HG02588 (cell line): ENCODE data around the gene DHDH.
"Not testable (repeated sequence)": the region's sequence is repeated elsewhere in the genome, so short reads cannot be mapped to it uniquely, and the experiment has no call there.

Experiments
- ATAC-seq: cut with Tn5 transposase; IDR thresholded peaks from one replicate; pipeline ENCODE4 v1.9.1; 2021; ENCODE audit warnings: mild to moderate bottlenecking, moderate library complexity; ENCODE audit not compliant: unreplicated experiment

Gene DHDH

GRCh38 chr19:48914181-48914580, 19.3 kb upstream of the DHDH start:
- no peak for ATAC-seq

DNA sequence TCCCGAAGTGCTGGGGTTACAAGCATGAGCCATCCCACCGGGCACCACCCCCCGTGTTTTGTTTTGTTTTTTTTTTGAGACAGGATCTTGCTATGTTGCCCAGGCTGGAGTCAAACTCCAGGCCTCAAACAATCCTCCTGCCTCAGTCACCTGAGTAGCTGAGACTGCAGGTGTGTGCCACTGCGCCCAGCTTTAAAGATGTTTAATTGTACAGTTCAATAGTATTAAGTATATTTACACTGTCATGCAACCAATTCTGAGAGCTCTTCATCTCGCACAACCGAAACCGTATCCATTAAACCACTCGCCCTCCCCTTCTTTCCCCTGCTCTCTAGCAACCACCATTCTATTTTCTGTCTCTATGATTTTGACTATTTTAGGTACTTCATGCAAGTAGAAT, 17.7 kb upstream of the DHDH start:
- no peak for ATAC-seq

DNA sequence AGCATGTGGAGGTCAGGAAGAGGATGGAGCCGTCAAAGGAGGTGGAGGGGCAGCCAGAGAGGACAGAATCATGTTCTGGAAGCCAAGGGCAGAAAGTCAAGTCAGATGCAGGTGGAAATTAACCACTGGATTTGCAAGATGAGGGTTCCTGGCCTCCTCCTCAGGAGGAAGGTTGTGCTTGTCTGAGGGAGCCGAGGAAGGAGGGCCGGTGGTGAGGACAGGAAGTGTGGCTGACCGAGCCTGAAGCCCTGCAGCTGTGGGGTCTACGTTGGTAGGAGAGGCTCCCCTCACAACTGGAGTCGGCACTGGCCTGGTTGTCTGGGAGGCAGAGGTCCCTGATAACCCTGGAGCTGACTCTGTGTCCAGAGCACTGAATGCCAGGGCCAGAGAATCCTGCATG, 15.4 kb upstream of the DHDH start:
- no peak for ATAC-seq

DNA sequence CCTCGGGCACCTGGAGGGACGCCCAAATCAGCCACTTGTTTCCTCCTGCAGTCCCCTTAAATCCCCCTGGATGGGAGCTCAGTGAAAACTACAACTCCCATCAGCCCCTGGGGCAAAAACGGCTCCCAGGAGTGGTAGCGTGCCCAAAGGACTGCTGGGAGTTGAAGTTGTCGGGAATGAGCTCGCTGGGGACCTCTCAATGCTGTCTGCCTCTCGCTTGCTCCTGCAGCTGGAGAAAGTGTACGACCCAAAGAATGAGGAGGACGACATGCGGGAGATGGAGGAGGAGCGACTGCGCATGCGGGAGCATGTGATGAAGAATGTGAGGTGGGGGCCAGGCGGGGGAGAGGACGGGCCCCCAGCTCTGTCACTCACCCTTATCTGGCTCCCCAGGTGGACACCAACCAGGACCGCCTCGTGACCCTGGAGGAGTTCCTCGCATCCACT, 14.7 kb upstream of the DHDH start:
- ATAC-seq = no peak

GRCh38 chr19:48919271-48919670, 14.2 kb upstream of the DHDH start:
- not testable (repeated sequence) for ATAC-seq

DNA sequence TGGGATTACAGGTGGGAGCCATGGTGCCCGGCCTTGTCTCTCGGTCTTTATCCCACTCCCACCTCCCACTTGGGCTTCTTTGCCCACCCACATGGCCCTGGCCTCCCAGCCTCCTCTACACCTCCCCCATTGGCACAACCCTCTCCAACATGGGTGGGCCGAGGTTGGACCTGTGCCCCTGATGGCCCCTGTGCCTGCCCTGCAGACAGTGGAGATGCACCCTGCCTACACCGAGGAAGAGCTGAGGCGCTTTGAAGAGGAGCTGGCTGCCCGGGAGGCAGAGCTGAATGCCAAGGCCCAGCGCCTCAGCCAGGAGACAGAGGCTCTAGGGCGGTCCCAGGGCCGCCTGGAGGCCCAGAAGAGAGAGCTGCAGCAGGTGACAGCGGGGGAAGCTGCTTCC, 12.6 kb upstream of the DHDH start:
- ATAC-seq = no peak

GRCh38 chr19:48921721-48922500, 11.6 kb upstream of the DHDH start:
- ATAC-seq = no peak

DNA sequence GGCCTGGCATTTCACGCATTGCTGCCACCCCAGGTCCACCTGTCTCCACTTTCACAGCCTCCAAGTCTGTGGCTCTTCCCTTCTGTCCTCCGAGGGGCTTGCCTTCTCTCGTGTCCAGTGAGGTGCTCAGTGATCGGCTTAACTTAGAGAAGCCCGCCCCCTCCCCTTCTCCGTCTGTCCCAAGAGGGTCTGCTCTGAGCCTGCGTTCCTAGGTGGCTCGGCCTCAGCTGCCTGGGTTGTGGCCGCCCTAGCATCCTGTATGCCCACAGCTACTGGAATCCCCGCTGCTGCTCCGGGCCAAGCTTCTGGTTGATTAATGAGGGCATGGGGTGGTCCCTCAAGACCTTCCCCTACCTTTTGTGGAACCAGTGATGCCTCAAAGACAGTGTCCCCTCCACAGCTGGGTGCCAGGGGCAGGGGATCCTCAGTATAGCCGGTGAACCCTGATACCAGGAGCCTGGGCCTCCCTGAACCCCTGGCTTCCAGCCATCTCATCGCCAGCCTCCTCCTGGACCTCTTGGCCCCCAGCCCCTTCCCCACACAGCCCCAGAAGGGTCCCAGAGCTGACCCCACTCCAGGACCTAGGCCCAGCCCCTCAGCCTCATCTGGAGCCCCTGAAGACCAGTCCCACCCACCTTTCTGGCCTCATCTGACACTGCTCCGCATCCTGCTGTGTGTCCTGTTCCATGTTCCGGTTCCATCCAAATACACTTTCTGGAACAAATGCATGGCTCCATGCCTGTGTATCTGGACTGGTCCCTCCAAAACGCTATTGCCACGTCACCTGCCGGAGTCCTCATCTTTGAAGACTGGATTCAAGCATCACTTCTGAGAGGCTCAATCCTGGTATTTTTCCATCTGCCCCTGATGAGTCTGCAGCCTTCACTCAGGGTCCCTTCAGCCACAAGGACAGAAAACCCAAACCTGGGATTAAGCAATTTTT, 10.7 kb upstream of the DHDH start:
- ATAC-seq = no peak

- ATAC-seq = no peak
These were observed 8.2 kb upstream of the DHDH start for GRCh38 chr19:48925240-48925843.

GRCh38 chr19:48925890-48926289, 7.6 kb upstream of the DHDH start:
- not testable (repeated sequence) for ATAC-seq

- no peak for ATAC-seq
These were observed 6.6 kb upstream of the DHDH start for GRCh38 chr19:48926909-48927308.

- ATAC-seq = not testable (repeated sequence)
These were observed 5.8 kb upstream of the DHDH start for GRCh38 chr19:48927692-48928091.

- no peak for ATAC-seq
These were observed 5.1 kb upstream of the DHDH start for GRCh38 chr19:48928164-48929025.

- no peak for ATAC-seq
These were observed 1.3 kb downstream of the DHDH start for GRCh38 chr19:48934837-48935236.

DNA sequence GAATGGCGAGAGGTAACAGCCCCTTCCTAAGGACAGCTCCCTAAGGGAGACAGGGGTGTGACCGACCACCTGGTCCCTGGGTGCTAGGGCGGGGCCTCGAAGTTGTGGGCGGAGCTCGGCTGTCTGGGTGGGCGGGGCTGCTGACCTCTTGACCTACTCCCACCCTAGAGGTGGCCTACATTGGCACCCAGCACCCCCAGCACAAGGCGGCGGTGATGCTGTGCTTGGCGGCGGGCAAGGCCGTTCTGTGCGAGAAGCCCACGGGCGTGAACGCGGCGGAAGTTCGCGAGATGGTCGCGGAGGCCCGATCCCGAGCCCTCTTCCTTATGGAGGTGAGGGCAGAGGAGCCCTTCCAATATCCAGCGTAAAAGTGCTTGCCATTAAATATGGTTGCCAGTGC, 2.4 kb downstream of the DHDH start:
- no peak for ATAC-seq

DNA sequence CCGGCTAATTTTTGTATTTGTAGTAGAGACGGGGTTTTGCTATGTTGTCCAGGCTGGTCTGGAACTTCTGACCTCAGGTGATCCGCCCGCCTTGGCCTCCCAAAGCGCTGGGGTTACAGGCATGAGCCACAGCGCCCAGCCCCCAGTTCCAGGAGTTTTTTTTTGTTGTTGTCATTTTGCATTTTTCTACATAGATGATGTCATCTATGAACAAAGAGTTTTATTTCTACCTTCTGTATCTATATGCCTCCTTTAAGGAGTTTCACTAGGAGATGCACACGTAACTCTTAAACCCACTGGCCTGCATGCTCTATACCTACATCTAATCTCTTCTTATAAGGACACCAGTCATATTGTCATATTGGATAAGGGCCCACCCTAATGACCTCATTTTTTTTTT, 4.8 kb downstream of the DHDH start:
- ATAC-seq = no peak

DNA sequence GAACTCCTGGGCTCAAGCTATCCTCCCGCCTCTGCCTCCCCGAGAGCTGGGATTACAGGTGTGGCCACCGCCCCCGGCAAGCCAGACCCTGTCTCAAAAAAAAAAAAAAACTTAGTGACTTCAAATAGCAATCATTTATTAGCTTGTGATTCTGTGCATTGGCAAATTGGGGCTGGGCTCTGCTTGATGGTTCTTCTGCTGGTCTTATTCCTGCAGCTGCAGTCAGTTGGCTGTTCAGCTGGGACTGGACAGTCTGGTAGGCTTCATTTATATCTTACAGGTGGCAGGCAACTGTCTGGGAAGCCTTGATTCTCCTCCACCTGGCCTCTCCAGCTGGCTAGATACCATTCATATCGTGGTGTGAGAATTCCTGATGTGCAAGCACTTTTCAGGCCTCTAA, 7.4 kb downstream of the DHDH start:
- ATAC-seq = no peak

GRCh38 chr19:48943081-48943480, 9.6 kb downstream of the DHDH start:
- no peak for ATAC-seq

- ATAC-seq = no peak
These were observed 11.9 kb downstream of the DHDH start for GRCh38 chr19:48945415-48945814.

GRCh38 chr19:48945817-48946216, 12.3 kb downstream of the DHDH start:
- no peak for ATAC-seq
